H9 (cell line): ENCODE data around the gene SIGLEC11. TPM values are rescaled to one million over a fixed set of nuclear protein-coding genes. Genes with fewer than 3 reads are reported as not detected.

Source experiments
- DNase-seq: peaks from one replicate; pipeline ENCODE4 v3.0.0-alpha.2; 2017
- H2AFZ ChIP-seq: one replicate; pipeline ENCODE4 v1.6.1; 2013; ENCODE audit warnings: mild to moderate bottlenecking, low read length, control low read depth, moderate library complexity
- H2AK5ac ChIP-seq: 2 replicates; pipeline ENCODE4 v1.6.1; 2013; ENCODE audit warnings: low read length, control low read depth, mixed read lengths; ENCODE audit not compliant: insufficient read length
- H2BK120ac ChIP-seq: one replicate; pipeline ENCODE4 v1.6.1; 2013; ENCODE audit warnings: low read depth, mild to moderate bottlenecking, low read length, control low read depth, inconsistent platforms; ENCODE audit not compliant: poor library complexity, severe bottlenecking
- H2BK12ac ChIP-seq: 2 replicates; pipeline ENCODE4 v1.6.1; 2013; ENCODE audit warnings: low read length, control low read depth, mixed read lengths, low read depth; ENCODE audit not compliant: insufficient read length
- H2BK15ac ChIP-seq: 2 replicates; pipeline ENCODE4 v1.6.1; 2013; ENCODE audit warnings: low read depth, low read length, control low read depth
- H2BK20ac ChIP-seq: one replicate; pipeline ENCODE4 v1.6.1; 2013; ENCODE audit warnings: low read depth, mild to moderate bottlenecking, low read length, control low read depth, inconsistent platforms; ENCODE audit not compliant: poor library complexity, severe bottlenecking
- H2BK5ac ChIP-seq: 2 replicates; pipeline ENCODE4 v1.6.1; 2013; ENCODE audit warnings: low read length, control low read depth, mixed read lengths; ENCODE audit not compliant: insufficient read length
- H3K14ac ChIP-seq: 2 replicates; pipeline ENCODE4 v1.6.1; 2013; ENCODE audit warnings: low read length, control low read depth; ENCODE audit not compliant: insufficient read depth
- H3K18ac ChIP-seq: 2 replicates; pipeline ENCODE4 v1.6.1; 2013; ENCODE audit warnings: low read depth, mild to moderate bottlenecking, mixed read lengths, low read length, control low read depth; ENCODE audit not compliant: insufficient read length
- H3K23ac ChIP-seq: 2 replicates; pipeline ENCODE4 v1.6.1; 2013; ENCODE audit warnings: low read length, control low read depth, mixed read lengths, low read depth; ENCODE audit not compliant: insufficient read length
- H3K23me2 ChIP-seq: 2 replicates; pipeline ENCODE4 v1.6.1; 2013; ENCODE audit warnings: low read depth, mild to moderate bottlenecking, mixed read lengths, low read length, control low read depth; ENCODE audit not compliant: insufficient read length, poor library complexity, severe bottlenecking
- H3K27ac ChIP-seq: 2 replicates; pipeline ENCODE4 v1.5.1; 2013; ENCODE audit warnings: low read length, control low read depth, mixed read lengths, low read depth; ENCODE audit not compliant: insufficient read length
- H3K27me3 ChIP-seq: 2 replicates; pipeline ENCODE4 v1.6.1; 2013; ENCODE audit warnings: low read length, control low read depth, inconsistent platforms; ENCODE audit not compliant: insufficient read depth
- H3K4ac ChIP-seq: 2 replicates; pipeline ENCODE4 v1.6.1; 2013; ENCODE audit warnings: low read depth, mild to moderate bottlenecking, control low read depth, inconsistent platforms, low read length, moderate library complexity
- H3K4me1 ChIP-seq: 2 replicates; pipeline ENCODE4 v1.6.1; 2013; ENCODE audit warnings: low read length, control low read depth, inconsistent platforms; ENCODE audit not compliant: insufficient read depth
- H3K4me2 ChIP-seq: 2 replicates; pipeline ENCODE4 v1.6.1; 2013; ENCODE audit warnings: low read length, control low read depth, mixed read lengths; ENCODE audit not compliant: insufficient read length, insufficient read depth
- H3K56ac ChIP-seq: 2 replicates; pipeline ENCODE4 v1.6.1; 2013; ENCODE audit warnings: low read depth, mild to moderate bottlenecking, mixed read lengths, low read length, control low read depth; ENCODE audit not compliant: insufficient read length
- H3K79me1 ChIP-seq: 2 replicates; pipeline ENCODE4 v1.6.1; 2013; ENCODE audit warnings: low read depth, mild to moderate bottlenecking, moderate library complexity, low read length, control low read depth, inconsistent platforms; ENCODE audit not compliant: insufficient read depth, poor library complexity, severe bottlenecking
- H3K79me2 ChIP-seq: 2 replicates; pipeline ENCODE4 v1.6.1; 2013; ENCODE audit warnings: low read length, control low read depth, inconsistent platforms; ENCODE audit not compliant: insufficient read depth
- H3K9ac ChIP-seq: 2 replicates; pipeline ENCODE4 v1.6.1; 2013; ENCODE audit warnings: low read length, control low read depth, mixed read lengths; ENCODE audit not compliant: insufficient read length; ENCODE audit errors: extremely low read depth
- H3K9me3 ChIP-seq: one replicate; pipeline ENCODE4 v1.6.1; 2013; ENCODE audit warnings: low read depth, low read length, inconsistent platforms; ENCODE audit not compliant: control insufficient read depth
- H3T11ph ChIP-seq: one replicate; pipeline ENCODE4 v1.6.1; 2013; ENCODE audit warnings: mild to moderate bottlenecking, low read length, control low read depth, inconsistent platforms
- H4K20me1 ChIP-seq: one replicate; pipeline ENCODE4 v1.6.1; 2013; ENCODE audit not compliant: control insufficient read depth, insufficient read length, insufficient read depth
- H4K5ac ChIP-seq: 2 replicates; pipeline ENCODE4 v1.6.1; 2013; ENCODE audit warnings: low read depth, mild to moderate bottlenecking, mixed read lengths, low read length, control low read depth; ENCODE audit not compliant: insufficient read length
- H4K8ac ChIP-seq: replicated peaks from 2 replicates; pipeline ENCODE4 v1.6.1; 2013; ENCODE audit warnings: low read length, control low read depth, mixed read lengths, low read depth; ENCODE audit not compliant: insufficient read length
- H4K91ac ChIP-seq: 2 replicates; pipeline ENCODE4 v1.6.1; 2013; ENCODE audit warnings: low read depth, mild to moderate bottlenecking, moderate library complexity, mixed read lengths, low read length, control low read depth; ENCODE audit not compliant: insufficient read length
- H3K27ac Mint-ChIP-seq, 3 experiments: 2 replicates in 2 of 3; 3 replicates in 1 of 3; pipeline ENCODE4 v1.8.0; 2020 to 2021; ENCODE audit warnings: mixed read lengths in 3 of 3, mild to moderate bottlenecking in 1 of 3, moderate library complexity in 1 of 3
- H3K27me3 Mint-ChIP-seq: 2 replicates; pipeline ENCODE4 v1.8.0; 2021; ENCODE audit warnings: low read depth, mild to moderate bottlenecking, moderate library complexity, mixed read lengths
- H3K36me3 Mint-ChIP-seq, 3 experiments: 2 replicates in 2 of 3; 3 replicates in 1 of 3; pipeline ENCODE4 v1.8.0; 2020 to 2021; ENCODE audit warnings: low read depth in 3 of 3, mixed read lengths in 3 of 3; ENCODE audit not compliant: insufficient read depth in 1 of 3
- H3K4me1 Mint-ChIP-seq, 2 experiments: 2 replicates each; pipeline ENCODE4 v1.8.0; 2020; ENCODE audit warnings: mixed read lengths in 2 of 2
- H3K4me3 Mint-ChIP-seq, 2 experiments: 2 replicates in 1 of 2; 3 replicates in 1 of 2; pipeline ENCODE4 v1.8.0; 2020 to 2021; ENCODE audit warnings: mild to moderate bottlenecking in 2 of 2, mixed read lengths in 2 of 2, moderate library complexity in 1 of 2
- H3K9me3 Mint-ChIP-seq, 2 experiments: 2 replicates in 1 of 2; 3 replicates in 1 of 2; pipeline ENCODE4 v1.8.0; 2020; ENCODE audit warnings: mild to moderate bottlenecking in 2 of 2, mixed read lengths in 2 of 2, moderate library complexity in 1 of 2
- WGBS: extraction: QIAGEN DNeasy Blood & Tissue Kit; methylation state at CpG from one replicate; pipeline ENCODE4 v1.1.7; 2013; ENCODE audit warnings: missing lambda C conversion rate, low lambda C conversion rate, mixed read lengths; ENCODE audit not compliant: insufficient read length; ENCODE audit errors: extremely low coverage; 5-methylcytosine and 5-hydroxymethylcytosine counted together
- total RNA-seq: library from RNA; stranded (reverse); gene quantifications from 2 replicates; pipeline ENCODE4 v1.2.1, GENCODE V29; 2021
- TF ChIP-seq, protein P1 (sequence below): fragments of 200-600 bp; sonication (generic); conservative IDR thresholded peaks from 3 replicates; pipeline ENCODE4 v1.8.0; 2021; ENCODE audit warnings: antibody characterized with exemption, mild to moderate bottlenecking

The SIGLEC11 gene
- total RNA-seq, 1 experiment from 2014 or later = not detected

GRCh38 chr19:49956115-49956495 lies 4.9 kb downstream of the SIGLEC11 start:
- H3K4me1 Mint-ChIP-seq = peaks cover 22 to 44% of the 10 kb centered on the region in 2 experiments
- H3K27ac Mint-ChIP-seq = no peak overlapping the region

More at GRCh38 chr19:49956115-49956495, 4.9 kb downstream of the SIGLEC11 start:
- H3K9ac ChIP-seq = no peak overlapping the region
- no peaks in the 10 kb centered on the region for H4K20me1 ChIP-seq
- no peaks in the 10 kb centered on the region for H3K9me3 ChIP-seq
- no peaks in the 10 kb centered on the region for H3K23me2 ChIP-seq
- no peak overlapping the region for H2AFZ ChIP-seq
- H3K4ac ChIP-seq = no peak overlapping the region
- H4K91ac ChIP-seq = no peak overlapping the region
- no peak for DNase-seq
- no peak overlapping the region for H2BK12ac ChIP-seq
- H4K8ac ChIP-seq = no peak overlapping the region
- H3K79me1 ChIP-seq = no peaks in the 10 kb centered on the region
- no peak overlapping the region for H2BK15ac ChIP-seq
- no peak overlapping the region for H3K27ac ChIP-seq
- no peak overlapping the region for H3K23ac ChIP-seq
- peaks cover 0 to under 1% (median 0%) of the 10 kb centered on the region in 3 experiments; a peak in 1 of 7 replicates for H3K36me3 Mint-ChIP-seq
- no peak overlapping the region for H3K18ac ChIP-seq
- H2BK120ac ChIP-seq = no peak overlapping the region
- H3K79me2 ChIP-seq = no peaks in the 10 kb centered on the region
- no peak overlapping the region for H3K56ac ChIP-seq
- H3K27me3 ChIP-seq = no peaks in the 10 kb centered on the region
- WGBS = no CpG with 5 or more reads among the region's 9 CpGs
- H3K4me1 ChIP-seq = peaks cover 3% of the 10 kb centered on the region; the same call in 1 of the 2 replicates
- H4K5ac ChIP-seq = no peak overlapping the region
- no peak overlapping the region for H2BK20ac ChIP-seq
- no peak overlapping the region for H2AK5ac ChIP-seq
- no peak overlapping the region for H3K14ac ChIP-seq
- no peak overlapping the region for H3K4me3 Mint-ChIP-seq
- no peak overlapping the region for H3T11ph ChIP-seq
- H3K27me3 Mint-ChIP-seq = peaks cover 5% of the 10 kb centered on the region
- H3K4me2 ChIP-seq = no peak overlapping the region
- TF ChIP-seq, protein P1, sequence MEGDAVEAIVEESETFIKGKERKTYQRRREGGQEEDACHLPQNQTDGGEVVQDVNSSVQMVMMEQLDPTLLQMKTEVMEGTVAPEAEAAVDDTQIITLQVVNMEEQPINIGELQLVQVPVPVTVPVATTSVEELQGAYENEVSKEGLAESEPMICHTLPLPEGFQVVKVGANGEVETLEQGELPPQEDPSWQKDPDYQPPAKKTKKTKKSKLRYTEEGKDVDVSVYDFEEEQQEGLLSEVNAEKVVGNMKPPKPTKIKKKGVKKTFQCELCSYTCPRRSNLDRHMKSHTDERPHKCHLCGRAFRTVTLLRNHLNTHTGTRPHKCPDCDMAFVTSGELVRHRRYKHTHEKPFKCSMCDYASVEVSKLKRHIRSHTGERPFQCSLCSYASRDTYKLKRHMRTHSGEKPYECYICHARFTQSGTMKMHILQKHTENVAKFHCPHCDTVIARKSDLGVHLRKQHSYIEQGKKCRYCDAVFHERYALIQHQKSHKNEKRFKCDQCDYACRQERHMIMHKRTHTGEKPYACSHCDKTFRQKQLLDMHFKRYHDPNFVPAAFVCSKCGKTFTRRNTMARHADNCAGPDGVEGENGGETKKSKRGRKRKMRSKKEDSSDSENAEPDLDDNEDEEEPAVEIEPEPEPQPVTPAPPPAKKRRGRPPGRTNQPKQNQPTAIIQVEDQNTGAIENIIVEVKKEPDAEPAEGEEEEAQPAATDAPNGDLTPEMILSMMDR = no peak
- H2BK5ac ChIP-seq = no peak overlapping the region
- H3K9me3 Mint-ChIP-seq = peaks cover under 1 to 2% of the 10 kb centered on the region in 2 experiments; a peak in 3 of 5 replicates
